ENCODE results near the gene PHKA2. TPM values are rescaled to one million over a fixed set of nuclear protein-coding genes. Genes with fewer than 3 reads are reported as not detected.

The PHKA2 gene
- total RNA-seq, 1 experiment from 2014 or later: 18.1 TPM

DNA sequence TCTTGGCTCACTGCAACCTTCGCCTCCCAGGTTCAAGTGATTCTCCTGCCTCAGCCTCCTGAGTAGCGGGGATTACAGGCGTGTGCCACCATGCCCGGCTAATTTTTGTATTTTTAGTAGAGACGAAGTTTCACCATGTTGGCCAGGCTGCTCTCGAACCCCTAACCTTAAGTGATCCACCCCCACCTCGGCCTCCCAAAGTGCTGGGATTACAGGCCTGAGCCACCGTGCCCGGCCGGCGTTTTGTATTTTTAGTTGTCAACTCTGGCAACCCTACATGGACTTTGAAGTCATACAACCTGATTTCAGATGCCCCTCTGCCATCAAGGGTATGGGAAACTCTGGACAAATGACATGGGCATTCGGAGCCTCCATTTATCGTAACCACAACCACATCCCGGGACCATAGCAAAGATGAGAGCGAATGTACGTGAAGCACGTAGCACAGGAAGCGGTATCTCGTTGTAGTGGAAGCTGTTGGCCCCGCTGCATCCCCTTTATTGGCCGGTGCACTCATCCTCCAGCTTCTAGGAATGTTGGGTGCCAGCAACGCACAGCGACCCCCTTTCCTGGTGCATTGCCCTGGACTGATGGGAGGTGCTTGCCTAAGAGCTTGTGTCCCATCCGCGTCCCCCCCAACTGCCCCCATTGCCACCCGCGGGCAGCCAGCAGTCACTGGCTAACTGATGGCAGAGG, 109.2 kb downstream of the PHKA2 start:
- Mint-ChIP-seq H3K27ac (ENCODE audit: low read depth, unreplicated experiment) (no peak overlapping the region), H3K27me3 (ENCODE audit: insufficient read depth, unreplicated experiment) (no peaks in the 10 kb centered on the region), H3K9me3 (ENCODE audit: unreplicated experiment) (no peaks in the 10 kb centered on the region), H3K4me1 (ENCODE audit: insufficient read depth, unreplicated experiment) (peaks cover 5% of the 10 kb centered on the region), H3K4me3 (ENCODE audit: unreplicated experiment) (no peak overlapping the region), H3K36me3 (ENCODE audit: insufficient read depth, unreplicated experiment) (peaks cover 5% of the 10 kb centered on the region)
- no peak for DNase-seq (ENCODE audit: unreplicated experiment)
- POLR2A ChIA-PET: interaction anchor here (0.6 kb wide), 1 partner anchor 441 kb away, joined by 3 read pairs; no protein-coding TSS in a partner anchor
- no TSS peak for BruUV-seq (replicated peaks)
- TF ChIP-seq, protein P1, sequence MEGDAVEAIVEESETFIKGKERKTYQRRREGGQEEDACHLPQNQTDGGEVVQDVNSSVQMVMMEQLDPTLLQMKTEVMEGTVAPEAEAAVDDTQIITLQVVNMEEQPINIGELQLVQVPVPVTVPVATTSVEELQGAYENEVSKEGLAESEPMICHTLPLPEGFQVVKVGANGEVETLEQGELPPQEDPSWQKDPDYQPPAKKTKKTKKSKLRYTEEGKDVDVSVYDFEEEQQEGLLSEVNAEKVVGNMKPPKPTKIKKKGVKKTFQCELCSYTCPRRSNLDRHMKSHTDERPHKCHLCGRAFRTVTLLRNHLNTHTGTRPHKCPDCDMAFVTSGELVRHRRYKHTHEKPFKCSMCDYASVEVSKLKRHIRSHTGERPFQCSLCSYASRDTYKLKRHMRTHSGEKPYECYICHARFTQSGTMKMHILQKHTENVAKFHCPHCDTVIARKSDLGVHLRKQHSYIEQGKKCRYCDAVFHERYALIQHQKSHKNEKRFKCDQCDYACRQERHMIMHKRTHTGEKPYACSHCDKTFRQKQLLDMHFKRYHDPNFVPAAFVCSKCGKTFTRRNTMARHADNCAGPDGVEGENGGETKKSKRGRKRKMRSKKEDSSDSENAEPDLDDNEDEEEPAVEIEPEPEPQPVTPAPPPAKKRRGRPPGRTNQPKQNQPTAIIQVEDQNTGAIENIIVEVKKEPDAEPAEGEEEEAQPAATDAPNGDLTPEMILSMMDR (IDR thresholded peaks at IDR 0.05; ENCODE audit: unreplicated experiment): no peak
- CTCF ChIA-PET: interaction anchor here (0.6 to 0.9 kb wide), 2 partner anchors 12 to 370 kb away, joined by 3 read pairs; no protein-coding TSS in a partner anchor
- intact Hi-C loops (cut with micrococcal nuclease): loop anchor here (5.0 kb wide), 1 partner anchor 172 kb away; no protein-coding TSS in a partner anchor

DNA sequence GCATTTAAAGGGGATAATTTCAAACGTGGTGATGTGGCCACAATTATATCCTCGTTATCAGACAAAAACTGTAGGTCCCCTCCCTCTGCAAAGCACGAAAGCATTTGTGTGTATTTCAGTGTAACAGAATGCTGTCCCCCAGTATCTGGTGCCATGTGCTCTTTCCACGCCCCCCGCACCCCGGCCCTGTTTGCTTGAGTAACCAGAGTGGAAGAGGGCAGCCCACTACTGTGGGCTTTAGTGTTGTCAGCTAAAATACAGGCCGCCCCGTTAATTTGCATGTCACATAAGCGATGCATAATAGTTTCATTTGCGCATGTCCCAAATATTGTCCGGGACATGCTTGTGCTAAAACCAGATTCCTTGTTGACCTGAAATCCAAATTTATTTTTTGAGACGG, 110.1 kb downstream of the PHKA2 start:
- BruUV-seq (replicated peaks): no TSS peak
- ChIA-PET POLR2A (no interaction called here), CTCF (no interaction called here)
- no peaks in the 10 kb centered on the region for H3K9me3 Mint-ChIP-seq (ENCODE audit: unreplicated experiment)
- H3K36me3 Mint-ChIP-seq (ENCODE audit: insufficient read depth, unreplicated experiment): peaks cover 5% of the 10 kb centered on the region
- intact Hi-C loops (cut with micrococcal nuclease): loop anchor here (5.0 kb wide), 1 partner anchor 172 kb away; no protein-coding TSS in a partner anchor
- no peaks in the 10 kb centered on the region for H3K27me3 Mint-ChIP-seq (ENCODE audit: insufficient read depth, unreplicated experiment)
- TF ChIP-seq, protein P1 (IDR thresholded peaks at IDR 0.05; ENCODE audit: unreplicated experiment): no peak
- no peak for DNase-seq (ENCODE audit: unreplicated experiment)
- peaks cover 5% of the 10 kb centered on the region for H3K4me1 Mint-ChIP-seq (ENCODE audit: insufficient read depth, unreplicated experiment)
- no peak overlapping the region for H3K4me3 Mint-ChIP-seq (ENCODE audit: unreplicated experiment)
- no peak overlapping the region for H3K27ac Mint-ChIP-seq (ENCODE audit: low read depth, unreplicated experiment)

DNA sequence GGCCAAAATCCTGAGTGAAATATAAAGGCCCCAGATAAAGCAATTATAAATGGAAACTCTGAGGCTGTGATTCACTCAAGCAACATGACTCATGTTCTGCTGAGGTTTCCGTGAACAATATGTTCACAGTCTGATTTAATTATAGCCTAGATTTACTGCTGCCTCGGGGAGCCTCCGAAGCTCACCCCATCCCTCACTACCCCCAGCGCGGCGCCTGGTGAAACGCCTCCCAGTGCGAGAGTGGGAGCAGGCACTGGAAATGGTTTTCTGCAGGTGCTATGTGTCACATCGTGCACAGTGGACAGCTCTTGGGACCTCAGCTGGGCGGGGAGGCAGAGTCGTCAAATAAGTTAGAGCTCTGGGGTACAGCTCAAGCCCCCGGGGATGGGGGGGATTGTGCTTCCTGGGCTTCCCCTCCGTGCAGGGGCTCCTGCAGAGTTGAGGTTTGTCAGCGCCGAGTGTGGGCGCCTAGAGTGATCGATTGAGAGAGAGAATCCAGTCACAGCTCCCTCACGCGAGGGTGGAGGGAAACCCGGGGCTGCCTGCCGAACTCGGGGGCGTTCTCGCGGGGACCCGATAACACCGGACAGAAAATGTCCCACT, 110.6 kb downstream of the PHKA2 start:
- intact Hi-C loops (cut with micrococcal nuclease): loop anchor here (5.0 kb wide), 1 partner anchor 171 kb away; no protein-coding TSS in a partner anchor
- DNase-seq (ENCODE audit: unreplicated experiment): peak; percentile 75

More for the DNA sequence above, 110.6 kb downstream of the PHKA2 start:
- POLR2A ChIA-PET: interaction anchor here (0.9 kb wide), 1 partner anchor 13 kb away, joined by 3 read pairs; no protein-coding TSS in a partner anchor
- CTCF ChIA-PET: interaction anchor here (0.5 to 0.7 kb wide), 2 partner anchors 22 to 194 kb away, joined by 3 to 4 read pairs; no protein-coding TSS in a partner anchor
- TF ChIP-seq, protein P1 (IDR thresholded peaks at IDR 0.05; ENCODE audit: unreplicated experiment): no peak
- Mint-ChIP-seq H3K36me3 (ENCODE audit: insufficient read depth, unreplicated experiment) (peaks cover 5% of the 10 kb centered on the region), H3K4me1 (ENCODE audit: insufficient read depth, unreplicated experiment) (peaks cover 5% of the 10 kb centered on the region), H3K27me3 (ENCODE audit: insufficient read depth, unreplicated experiment) (no peaks in the 10 kb centered on the region), H3K4me3 (ENCODE audit: unreplicated experiment) (peak overlapping the region; percentile 61), H3K27ac (ENCODE audit: low read depth, unreplicated experiment) (peak overlapping the region; percentile 88), H3K9me3 (ENCODE audit: unreplicated experiment) (no peaks in the 10 kb centered on the region)
- no TSS peak for BruUV-seq (replicated peaks)
